SK-N-SH (cell line): Measurements from ENCODE around the gene NEURL2. TPM values are rescaled to one million over a fixed set of nuclear protein-coding genes. Genes with fewer than 3 reads are reported as not detected.

Experiments used
- CTCF ChIA-PET: fragments of 300-600, 350-600 bp; formaldehyde crosslinking; extraction: SDS; loops from one replicate; lab custom pipeline; 2021; lab: Yijun Ruan, JAX
- POLR2A ChIA-PET: fragments of 350-600 bp; sonication (Branson Sonifier 250); formaldehyde crosslinking; extraction: SDS; loops from one replicate; lab custom pipeline; 2020; ENCODE audit warnings: antibody characterized with exemption, inconsistent platforms; lab: Yijun Ruan, JAX
- DNase-seq: peaks from one replicate; pipeline ENCODE4 v3.0.0; 2012
- H2AFZ ChIP-seq: fragments of 200-600 bp; sonication (generic); 2 replicates; pipeline ENCODE4 v1.8.1; 2016; ENCODE audit warnings: antibody characterized with exemption, mild to moderate bottlenecking, low read depth
- H3F3A ChIP-seq: fragments of 200-600 bp; sonication (generic); replicated peaks from 2 replicates; pipeline ENCODE3; 2016; ENCODE audit warnings: antibody characterized with exemption, mild to moderate bottlenecking; ENCODE audit not compliant: insufficient read depth
- H3K27ac ChIP-seq, 2 experiments: fragments of 200-500 bp in 1 of 2; fragments of 200-600 bp in 1 of 2; sonication (Bioruptor generic) in 1 of 2; sonication (generic), shearing (Covaris generic) in 1 of 2; 2 replicates each; pipeline versions ENCODE4 v1.5.1 to v1.6.1; 2014 to 2016; ENCODE audit warnings: low read depth in 2 of 2, inconsistent platforms in 1 of 2, low read length in 1 of 2, mild to moderate bottlenecking in 1 of 2, mixed read lengths in 1 of 2
- H3K27me3 ChIP-seq: fragments of 200-600 bp; sonication (generic), shearing (Covaris generic); 2 replicates; pipeline ENCODE4 v1.6.1; 2016; ENCODE audit warnings: mixed run types; ENCODE audit not compliant: insufficient read depth
- H3K36me3 ChIP-seq, 2 experiments: fragments of 200-500 bp in 1 of 2; fragments of 200-600 bp in 1 of 2; sonication (Bioruptor generic) in 1 of 2; sonication (generic) in 1 of 2; replicated peaks in 1 of 2; 2 replicates each; pipeline versions ENCODE3 to v1.5.1; 2014 to 2016; ENCODE audit warnings: low read length in 1 of 2, mild to moderate bottlenecking in 1 of 2; ENCODE audit not compliant: insufficient read depth in 2 of 2, control insufficient read depth in 1 of 2
- H3K4me1 ChIP-seq, 2 experiments: fragments of 200-500 bp in 1 of 2; fragments of 200-600 bp in 1 of 2; sonication (Bioruptor generic) in 1 of 2; sonication (generic), shearing (Covaris generic) in 1 of 2; 2 replicates each; pipeline versions ENCODE4 v1.5.1 to v1.6.1; 2014 to 2016; ENCODE audit warnings: low read depth in 1 of 2, low read length in 1 of 2, mixed run types in 1 of 2; ENCODE audit not compliant: insufficient read depth in 2 of 2, control insufficient read depth in 1 of 2
- H3K4me2 ChIP-seq: fragments of 200-600 bp; sonication (generic), shearing (Covaris generic); 2 replicates; pipeline ENCODE4 v1.6.1; 2017; ENCODE audit warnings: mixed run types
- H3K4me3 ChIP-seq, 2 experiments: fragments of 200-500 bp in 1 of 2; fragments of 200-600 bp in 1 of 2; sonication (Bioruptor generic) in 1 of 2; sonication (generic), shearing (Covaris generic) in 1 of 2; 2 replicates each; pipeline versions ENCODE4 v1.5.1 to v1.8.1; 2014 to 2016; ENCODE audit warnings: low read depth in 2 of 2, inconsistent platforms in 1 of 2, low read length in 1 of 2, mild to moderate bottlenecking in 1 of 2, mixed read lengths in 1 of 2, moderate library complexity in 1 of 2
- H3K79me2 ChIP-seq: fragments of 200-600 bp; sonication (generic); 2 replicates; pipeline ENCODE4 v1.8.1; 2017; ENCODE audit warnings: mild to moderate bottlenecking; ENCODE audit not compliant: insufficient read depth
- H3K9ac ChIP-seq: fragments of 200-600 bp; sonication (generic); 2 replicates; pipeline ENCODE4 v1.6.1; 2017; ENCODE audit warnings: mixed run types
- H3K9me2 ChIP-seq: fragments of 200-600 bp; sonication (generic); 2 replicates; pipeline ENCODE4 v1.6.1; 2017; ENCODE audit warnings: mixed run types
- H3K9me3 ChIP-seq: fragments of 200-600 bp; sonication (generic); 2 replicates; pipeline ENCODE4 v1.6.1; 2017; ENCODE audit warnings: mixed run types, mild to moderate bottlenecking, moderate library complexity
- H4K20me1 ChIP-seq: fragments of 200-600 bp; sonication (generic); 2 replicates; pipeline ENCODE4 v1.6.1; 2017; ENCODE audit warnings: mild to moderate bottlenecking, mixed run types; ENCODE audit not compliant: insufficient read depth
- CHD2 ChIP-seq: fragments of 150-350 bp; IDR thresholded peaks from 2 replicates; pipeline ENCODE4 v1.6.1; 2018; ENCODE audit warnings: low read length; ENCODE audit not compliant: partially characterized antibody
- CTCF ChIP-seq: fragments of 200-600 bp; sonication (generic); IDR thresholded peaks from 2 replicates; pipeline ENCODE4 v1.6.1; 2017; ENCODE audit warnings: antibody characterized with exemption, mild to moderate bottlenecking, moderate library complexity
- ELF1 ChIP-seq: IDR thresholded peaks from 2 replicates; pipeline ENCODE4 v1.4.0; 2012
- EP300 ChIP-seq, 2 experiments: IDR thresholded peaks; 2 replicates each; pipeline versions ENCODE4 v1.4.0 to v1.6.1; 2012; ENCODE audit warnings: borderline replicate concordance in 1 of 2, low read depth in 1 of 2, low read length in 1 of 2
- EZH2phosphoT487 ChIP-seq: fragments of 200-600 bp; sonication (generic); IDR thresholded peaks from 2 replicates; pipeline ENCODE4 v1.6.1; 2017; ENCODE audit warnings: low read depth, mixed run types, mild to moderate bottlenecking, antibody characterized with exemption, moderate library complexity, borderline replicate concordance
- FOXJ3 ChIP-seq: sonication (generic); formaldehyde crosslinking; IDR thresholded peaks from 2 replicates; pipeline ENCODE4 v1.5.1; 2020; ENCODE audit warnings: mild to moderate bottlenecking, missing genetic modification reagents
- IRF3 ChIP-seq: fragments of 150-350 bp; IDR thresholded peaks from 2 replicates; pipeline ENCODE4 v1.6.1; 2016; ENCODE audit warnings: mild to moderate bottlenecking, low read depth, low read length
- JUND ChIP-seq: IDR thresholded peaks from 2 replicates; pipeline ENCODE4 v1.4.0; 2012
- MAX ChIP-seq: IDR thresholded peaks from 2 replicates; pipeline ENCODE4 v1.4.0; 2012; ENCODE audit warnings: low read depth
- NFIC ChIP-seq: IDR thresholded peaks from 2 replicates; pipeline ENCODE4 v1.4.0; 2012; ENCODE audit warnings: borderline replicate concordance
- POLR2AphosphoS5 ChIP-seq: IDR thresholded peaks from 2 replicates; pipeline ENCODE4 v1.6.1; 2012; ENCODE audit warnings: low read depth, low read length
- RAD21 ChIP-seq: IDR thresholded peaks from 2 replicates; pipeline ENCODE4 v1.6.1; 2012; ENCODE audit warnings: mild to moderate bottlenecking, low read length
- TEAD4 ChIP-seq: IDR thresholded peaks from 2 replicates; pipeline ENCODE4 v1.4.0; 2012; ENCODE audit warnings: mild to moderate bottlenecking, borderline replicate concordance; ENCODE audit not compliant: insufficient read depth
- ZBTB33 ChIP-seq: IDR thresholded peaks from 2 replicates; pipeline ENCODE4 v1.4.0; 2012; ENCODE audit warnings: low read depth, borderline replicate concordance
- WGBS: methylation state at CpG from one replicate; pipeline ENCODE4 v1.1.6; 2017; ENCODE audit warnings: low lambda C conversion rate; 5-methylcytosine and 5-hydroxymethylcytosine counted together
- polyA plus RNA-seq, 3 experiments: library from polyadenylated mRNA; depleted of rRNA; stranded (reverse); fragments of >200 nt; gene quantifications; 2 replicates each; pipeline ENCODE4 v1.2.3, GENCODE V29; 2012

Gene NEURL2
- polyA plus RNA-seq, 1 of the 3 experiments (the other 2 are of a cell fraction): 3.5 TPM

- Histone ChIP-seq H3K36me3 (no peaks in the 10 kb centered on the region), H3F3A (peaks cover 7% of the 10 kb centered on the region), H3K9me2 (no peaks in the 10 kb centered on the region), H3K27me3 (no peaks in the 10 kb centered on the region), H4K20me1 (no peaks in the 10 kb centered on the region), H3K4me1 (peaks cover 0 to 12% of the 10 kb centered on the region in 2 experiments; a peak in 1 of 4 replicates), H3K9ac (no peak overlapping the region), H3K4me3 (no peak overlapping the region), H3K27ac (no peak overlapping the region), H2AFZ (no peak overlapping the region), H3K4me2 (no peak overlapping the region), H3K9me3 (no peaks in the 10 kb centered on the region), H3K79me2 (no peaks in the 10 kb centered on the region)
- CTCF ChIA-PET: interaction anchor here (1.3 to 1.7 kb wide), 2 partner anchors 12 to 13 kb away, joined by 5 read pairs; partner anchors contain the start of gene PCIF1
- no peak for DNase-seq
- POLR2A ChIA-PET: interaction anchor here (3.3 kb wide), 2 partner anchors 8 to 12 kb away, joined by 19 to 34 read pairs; partner anchors contain the start of gene PCIF1
- WGBS: 80% methylated on average over 11 of the region's 11 CpGs
- TF ChIP-seq MAX (no peak), EZH2phosphoT487 (no peak), POLR2AphosphoS5 (no peak), NFIC (no peak), FOXJ3 (CRISPR knock-in tag) (no peak), ZBTB33 (no peak), JUND (no peak), EP300 (IDR thresholded peaks at IDR 0.05; ENCODE audit: borderline replicate concordance in 1 of 2, low read depth in 1 of 2, low read length in 1 of 2) (no peak), CTCF (no peak), IRF3 (no peak), ELF1 (no peak), RAD21 (no peak), CHD2 (no peak), TEAD4 (no peak)
Observed at GRCh38 chr20:45921337-45922189, 30.6 kb upstream of the NEURL2 start.
